Keratinocyte (primary cell): ENCODE results near the gene SPON1. TPM values are rescaled to one million over a fixed set of nuclear protein-coding genes. Genes with fewer than 3 reads are reported as not detected.
"Not testable (repeated sequence)": the region's sequence is repeated elsewhere in the genome, so short reads cannot be mapped to it uniquely, and the experiment has no call there.

Source experiments
- DNase-seq: peaks from one replicate; pipeline ENCODE4 v3.0.0-alpha.2; 2011; ENCODE audit warnings: low read depth, missing footprints, low spot score
- FAIRE-seq: peaks from 2 replicates; lab custom pipeline; 2011; peaks lifted over from hg19 to GRCh38; lab: Jason Lieb, UNC
- H2AFZ ChIP-seq: 2 replicates; pipeline ENCODE4 v1.6.0; 2012; ENCODE audit warnings: low read length, control low read depth, inconsistent platforms; ENCODE audit not compliant: control insufficient read depth
- H3K27ac ChIP-seq: 2 replicates; pipeline ENCODE4 v1.5.1; 2011; ENCODE audit warnings: low read length; ENCODE audit not compliant: control insufficient read depth, insufficient read depth
- H3K27me3 ChIP-seq: 3 replicates; pipeline ENCODE4 v1.6.0; 2011; ENCODE audit warnings: low read length; ENCODE audit not compliant: control insufficient read depth, insufficient read depth; ENCODE audit errors: extremely low read depth
- H3K36me3 ChIP-seq, 2 experiments: 2 replicates in 1 of 2; 3 replicates in 1 of 2; pipeline ENCODE4 v1.5.1; 2011; ENCODE audit warnings: low read length in 2 of 2, mild to moderate bottlenecking in 1 of 2; ENCODE audit not compliant: control insufficient read depth in 2 of 2, insufficient read depth in 2 of 2; ENCODE audit errors: extremely low read depth in 1 of 2
- H3K4me1 ChIP-seq: 3 replicates; pipeline ENCODE4 v1.5.1; 2011; ENCODE audit warnings: low read length; ENCODE audit not compliant: control insufficient read depth, insufficient read depth; ENCODE audit errors: extremely low read depth
- H3K4me2 ChIP-seq: 3 replicates; pipeline ENCODE4 v1.6.0; 2011; ENCODE audit warnings: low read depth, low read length; ENCODE audit not compliant: control insufficient read depth, insufficient read depth; ENCODE audit errors: extremely low read depth
- H3K4me3 ChIP-seq, 3 experiments: fragments of 200-600 bp in 1 of 3; sonication (generic) in 1 of 3; 2 replicates in 2 of 3; 3 replicates in 1 of 3; pipeline ENCODE4 v1.5.1; 2011 to 2016; ENCODE audit warnings: low read length in 3 of 3, mild to moderate bottlenecking in 3 of 3, control low read depth in 2 of 3, inconsistent platforms in 1 of 3, low read depth in 1 of 3, mixed read lengths in 1 of 3, mixed run types in 1 of 3, moderate library complexity in 1 of 3; ENCODE audit not compliant: control insufficient read depth in 2 of 3, insufficient read depth in 2 of 3; ENCODE audit errors: extremely low read depth in 1 of 3
- H3K79me2 ChIP-seq: 2 replicates; pipeline ENCODE4 v1.6.0; 2012; ENCODE audit warnings: low read length; ENCODE audit not compliant: control insufficient read depth, insufficient read depth
- H3K9ac ChIP-seq: 3 replicates; pipeline ENCODE4 v1.6.0; 2011; ENCODE audit warnings: low read length; ENCODE audit not compliant: control insufficient read depth, insufficient read depth; ENCODE audit errors: extremely low read depth
- H3K9me1 ChIP-seq: 3 replicates; pipeline ENCODE4 v1.6.0; 2011; ENCODE audit warnings: low read length; ENCODE audit not compliant: control insufficient read depth, insufficient read depth; ENCODE audit errors: extremely low read depth
- H3K9me3 ChIP-seq: 2 replicates; pipeline ENCODE4 v1.5.1; 2012; ENCODE audit warnings: low read depth, low read length; ENCODE audit not compliant: control insufficient read depth
- H4K20me1 ChIP-seq: 3 replicates; pipeline ENCODE4 v1.6.0; 2011; ENCODE audit warnings: low read length; ENCODE audit not compliant: control insufficient read depth, insufficient read depth; ENCODE audit errors: extremely low read depth
- EZH2 ChIP-seq: IDR thresholded peaks from one replicate; pipeline ENCODE4 v1.6.1; 2012; ENCODE audit warnings: inconsistent platforms, mild to moderate bottlenecking, low read length, moderate library complexity
- dilution Hi-C: fragments of 300-500 bp; cut with MboI; formaldehyde crosslinking; loops from one replicate; pipeline ENCODE4 v1.7.0; 2020; ENCODE audit warnings: low sequenced_read_pairs; ENCODE audit not compliant: extremely low pct_ligation_motif_present
- polyA plus RNA-seq, 5 experiments: library from polyadenylated mRNA; depleted of rRNA in 3 of 5; stranded (reverse) in 3 of 5; stranded (forward) in 1 of 5; unstranded in 1 of 5; fragments of >200 nt; gene quantifications; 1 replicate in 1 of 5; 2 replicates in 3 of 5; 3 replicates in 1 of 5; pipeline versions ENCODE4 v1.2.1 to v1.2.3, GENCODE V29; 2011 to 2012; ENCODE audit warnings: missing spikeins in 2 of 5, low read depth in 1 of 5, low replicate concordance in 1 of 5
- TF ChIP-seq, protein P1 (sequence below), 3 experiments: IDR thresholded peaks in 1 of 3; conservative IDR thresholded peaks in 1 of 3; optimal IDR thresholded peaks in 1 of 3; 2 replicates in 2 of 3; 3 replicates in 1 of 3; pipeline versions ENCODE3 to v1.5.1; 2011; ENCODE audit warnings: low read length in 3 of 3, mild to moderate bottlenecking in 3 of 3, moderate library complexity in 2 of 3, control low read depth in 1 of 3, inconsistent platforms in 1 of 3; ENCODE audit not compliant: insufficient read depth in 2 of 3; ENCODE audit errors: extremely low read depth in 1 of 3

Gene SPON1
- polyA plus RNA-seq, 1 donor (not counting 4 experiments of a cell fraction or from before 2014, with no cell fraction given), result not detected

- H3K9ac ChIP-seq, result no peak overlapping the region
- H3K36me3 ChIP-seq, result no peaks in the 10 kb centered on the region
- FAIRE-seq (no peak), DNase-seq (no peak)
- H3K9me3 ChIP-seq, result no peaks in the 10 kb centered on the region
- no peaks in the 10 kb centered on the region for H3K79me2 ChIP-seq
- TF ChIP-seq, protein P1, sequence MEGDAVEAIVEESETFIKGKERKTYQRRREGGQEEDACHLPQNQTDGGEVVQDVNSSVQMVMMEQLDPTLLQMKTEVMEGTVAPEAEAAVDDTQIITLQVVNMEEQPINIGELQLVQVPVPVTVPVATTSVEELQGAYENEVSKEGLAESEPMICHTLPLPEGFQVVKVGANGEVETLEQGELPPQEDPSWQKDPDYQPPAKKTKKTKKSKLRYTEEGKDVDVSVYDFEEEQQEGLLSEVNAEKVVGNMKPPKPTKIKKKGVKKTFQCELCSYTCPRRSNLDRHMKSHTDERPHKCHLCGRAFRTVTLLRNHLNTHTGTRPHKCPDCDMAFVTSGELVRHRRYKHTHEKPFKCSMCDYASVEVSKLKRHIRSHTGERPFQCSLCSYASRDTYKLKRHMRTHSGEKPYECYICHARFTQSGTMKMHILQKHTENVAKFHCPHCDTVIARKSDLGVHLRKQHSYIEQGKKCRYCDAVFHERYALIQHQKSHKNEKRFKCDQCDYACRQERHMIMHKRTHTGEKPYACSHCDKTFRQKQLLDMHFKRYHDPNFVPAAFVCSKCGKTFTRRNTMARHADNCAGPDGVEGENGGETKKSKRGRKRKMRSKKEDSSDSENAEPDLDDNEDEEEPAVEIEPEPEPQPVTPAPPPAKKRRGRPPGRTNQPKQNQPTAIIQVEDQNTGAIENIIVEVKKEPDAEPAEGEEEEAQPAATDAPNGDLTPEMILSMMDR (optimal IDR thresholded peaks at IDR 0.05 in 1 of 3, IDR thresholded peaks at IDR 0.05 in 1 of 3, conservative IDR thresholded peaks at IDR 0.05 in 1 of 3; ENCODE audit: extremely low read depth in 1 of 3, insufficient read depth in 2 of 3, low read length in 3 of 3), result no peak
- no peak for TF ChIP-seq EZH2
- no peak overlapping the region for H3K4me2 ChIP-seq
- H3K27me3 ChIP-seq, result peaks cover 27% of the 10 kb centered on the region
- no peak overlapping the region for H2AFZ ChIP-seq
- no peak overlapping the region for H3K4me3 ChIP-seq
- no peaks in the 10 kb centered on the region for H4K20me1 ChIP-seq
- H3K4me1 ChIP-seq, result peaks cover 7% of the 10 kb centered on the region
- no peaks in the 10 kb centered on the region for H3K9me1 ChIP-seq
- H3K27ac ChIP-seq, result no peak overlapping the region
- dilution Hi-C loops, result no loop called here
Observed at GRCh38 chr11:14251754-14252153, 289.2 kb downstream of the SPON1 start.

- H3K9me1 ChIP-seq, dilution Hi-C loops, DNase-seq, H3K79me2 ChIP-seq, FAIRE-seq, H3K4me1 ChIP-seq, H3K4me2 ChIP-seq, H3K4me3 ChIP-seq, H3K27ac ChIP-seq, H4K20me1 ChIP-seq, H2AFZ ChIP-seq, H3K9me3 ChIP-seq, H3K9ac ChIP-seq, H3K36me3 ChIP-seq: not testable (repeated sequence)
- H3K27me3 ChIP-seq, result peaks cover 21% of the 10 kb centered on the region
Observed at GRCh38 chr11:14252501-14252900, 290.0 kb downstream of the SPON1 start.

GRCh38 chr11:14253421-14253820 lies 290.9 kb downstream of the SPON1 start:
- Histone ChIP-seq H2AFZ (no peak overlapping the region), H3K9me1 (no peaks in the 10 kb centered on the region), H3K9me3 (no peaks in the 10 kb centered on the region), H4K20me1 (no peaks in the 10 kb centered on the region), H3K9ac (no peak overlapping the region), H3K27me3 (peaks cover 17% of the 10 kb centered on the region), H3K4me1 (peaks cover 7% of the 10 kb centered on the region), H3K4me3 (no peak overlapping the region), H3K27ac (no peak overlapping the region), H3K36me3 (no peaks in the 10 kb centered on the region), H3K79me2 (no peaks in the 10 kb centered on the region), H3K4me2 (no peak overlapping the region)
- FAIRE-seq, result no peak
- TF ChIP-seq EZH2, result no peak
- TF ChIP-seq, protein P1 (optimal IDR thresholded peaks at IDR 0.05 in 1 of 3, IDR thresholded peaks at IDR 0.05 in 1 of 3, conservative IDR thresholded peaks at IDR 0.05 in 1 of 3; ENCODE audit: extremely low read depth in 1 of 3, insufficient read depth in 2 of 3, low read length in 3 of 3), result peak in 1 of 3 experiments; percentile 20
- DNase-seq, result no peak
- dilution Hi-C loops, result no loop called here
